WERI-Rb-1 (cell line): ENCODE measurements around the gene DISC1.

Experiments
- DNase-seq: peaks from one replicate; pipeline ENCODE4 v3.0.0-alpha.2; 2020
- H3K27ac ChIP-seq: fragments of 250-450 bp; sonication (Bioruptor Pico); 2 replicates; pipeline ENCODE4 v1.5.1; 2020; ENCODE audit warnings: mild to moderate bottlenecking, moderate library complexity
- H3K27me3 ChIP-seq: fragments of 250-450 bp; sonication (Bioruptor Pico); 2 replicates; pipeline ENCODE4 v1.5.1; 2021; ENCODE audit warnings: mild to moderate bottlenecking, low read depth, moderate library complexity; ENCODE audit not compliant: insufficient read depth, severe bottlenecking
- H3K36me3 ChIP-seq: fragments of 250-450 bp; sonication (Bioruptor Pico); 2 replicates; pipeline ENCODE4 v1.5.1; 2020; ENCODE audit warnings: mild to moderate bottlenecking, moderate library complexity
- H3K4me3 ChIP-seq: 2 replicates; pipeline ENCODE4 v1.5.1; 2011; ENCODE audit warnings: low read depth, mild to moderate bottlenecking, control low read depth, low read length
- H3K9me3 ChIP-seq: fragments of 250-450 bp; sonication (Bioruptor Pico); 2 replicates; pipeline ENCODE4 v1.5.1; 2021; ENCODE audit warnings: mild to moderate bottlenecking, moderate library complexity; ENCODE audit not compliant: severe bottlenecking
- TF ChIP-seq, protein P1 (sequence below): IDR thresholded peaks from 2 replicates; pipeline ENCODE4 v1.5.1; 2011; ENCODE audit warnings: low read depth, mild to moderate bottlenecking, control low read depth, inconsistent platforms, low read length

DISC1 gene

GRCh38 chr1:231806623-231807495 is 180.3 kb downstream of the DISC1 start:
- Histone ChIP-seq H3K9me3 (peaks cover 4% of the 10 kb centered on the region), H3K27me3 (peaks cover 56% of the 10 kb centered on the region), H3K4me3 (no peak overlapping the region), H3K36me3 (no peaks in the 10 kb centered on the region), H3K27ac (no peak overlapping the region)
- TF ChIP-seq, protein P1, sequence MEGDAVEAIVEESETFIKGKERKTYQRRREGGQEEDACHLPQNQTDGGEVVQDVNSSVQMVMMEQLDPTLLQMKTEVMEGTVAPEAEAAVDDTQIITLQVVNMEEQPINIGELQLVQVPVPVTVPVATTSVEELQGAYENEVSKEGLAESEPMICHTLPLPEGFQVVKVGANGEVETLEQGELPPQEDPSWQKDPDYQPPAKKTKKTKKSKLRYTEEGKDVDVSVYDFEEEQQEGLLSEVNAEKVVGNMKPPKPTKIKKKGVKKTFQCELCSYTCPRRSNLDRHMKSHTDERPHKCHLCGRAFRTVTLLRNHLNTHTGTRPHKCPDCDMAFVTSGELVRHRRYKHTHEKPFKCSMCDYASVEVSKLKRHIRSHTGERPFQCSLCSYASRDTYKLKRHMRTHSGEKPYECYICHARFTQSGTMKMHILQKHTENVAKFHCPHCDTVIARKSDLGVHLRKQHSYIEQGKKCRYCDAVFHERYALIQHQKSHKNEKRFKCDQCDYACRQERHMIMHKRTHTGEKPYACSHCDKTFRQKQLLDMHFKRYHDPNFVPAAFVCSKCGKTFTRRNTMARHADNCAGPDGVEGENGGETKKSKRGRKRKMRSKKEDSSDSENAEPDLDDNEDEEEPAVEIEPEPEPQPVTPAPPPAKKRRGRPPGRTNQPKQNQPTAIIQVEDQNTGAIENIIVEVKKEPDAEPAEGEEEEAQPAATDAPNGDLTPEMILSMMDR: peak; percentile 100
- peak; percentile 84 for DNase-seq

DNA sequence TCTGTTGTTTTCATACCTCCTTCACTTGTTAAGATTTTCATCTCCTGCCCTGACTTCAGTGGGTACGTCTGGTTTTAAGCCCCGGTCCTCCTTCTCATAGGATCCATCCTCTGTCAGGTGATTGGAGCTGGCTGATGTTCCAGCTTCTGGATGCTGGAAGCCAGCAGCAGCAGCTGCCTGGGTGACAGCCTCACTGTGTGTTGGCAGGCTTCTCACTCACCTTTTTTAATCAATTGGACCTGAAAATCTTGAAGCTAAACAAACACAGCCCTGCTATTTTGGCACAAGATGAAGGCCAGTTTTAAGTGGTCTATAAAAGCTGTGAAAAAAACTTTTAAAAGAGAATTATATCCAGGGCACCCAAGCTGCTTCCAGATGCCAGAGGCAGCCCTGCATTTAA is 181.0 kb downstream of the DISC1 start:
- no peak for DNase-seq
- no peaks in the 10 kb centered on the region for H3K36me3 ChIP-seq
- H3K4me3 ChIP-seq: no peak overlapping the region
- TF ChIP-seq, protein P1: no peak
- H3K9me3 ChIP-seq: peaks cover 4% of the 10 kb centered on the region
- no peak overlapping the region for H3K27ac ChIP-seq
- peaks cover 55% of the 10 kb centered on the region for H3K27me3 ChIP-seq

DNA sequence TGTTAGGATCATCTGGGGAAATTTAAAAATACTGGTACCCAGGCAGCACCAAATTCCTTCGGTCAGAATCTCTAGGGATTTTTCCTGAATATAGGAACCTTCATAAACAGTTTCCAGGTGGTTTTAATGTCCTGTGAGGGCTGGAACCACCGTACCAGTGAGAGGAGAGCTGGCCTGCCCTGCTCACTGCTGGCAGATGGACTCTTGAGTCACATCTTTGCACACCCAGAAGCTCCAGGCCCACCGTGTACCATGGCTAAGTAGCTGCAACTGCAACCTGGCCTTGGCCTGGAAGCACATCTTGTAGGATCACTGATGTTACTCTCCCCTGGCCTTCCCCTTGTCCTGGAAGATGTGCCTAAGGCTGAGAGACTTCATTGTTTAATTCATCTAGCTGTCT is 181.5 kb downstream of the DISC1 start:
- H3K9me3 ChIP-seq: peaks cover 1% of the 10 kb centered on the region
- peaks cover 53% of the 10 kb centered on the region for H3K27me3 ChIP-seq
- H3K4me3 ChIP-seq: no peak overlapping the region
- no peak for DNase-seq
- H3K36me3 ChIP-seq: no peaks in the 10 kb centered on the region
- TF ChIP-seq, protein P1: no peak
- no peak overlapping the region for H3K27ac ChIP-seq

- Histone ChIP-seq H3K27me3 (peaks cover 55% of the 10 kb centered on the region), H3K36me3 (no peaks in the 10 kb centered on the region), H3K27ac (no peak overlapping the region), H3K4me3 (no peak overlapping the region), H3K9me3 (no peaks in the 10 kb centered on the region)
- DNase-seq: no peak
- TF ChIP-seq, protein P1: no peak
These were observed 182.4 kb downstream of the DISC1 start for GRCh38 chr1:231808990-231809389.

DNA sequence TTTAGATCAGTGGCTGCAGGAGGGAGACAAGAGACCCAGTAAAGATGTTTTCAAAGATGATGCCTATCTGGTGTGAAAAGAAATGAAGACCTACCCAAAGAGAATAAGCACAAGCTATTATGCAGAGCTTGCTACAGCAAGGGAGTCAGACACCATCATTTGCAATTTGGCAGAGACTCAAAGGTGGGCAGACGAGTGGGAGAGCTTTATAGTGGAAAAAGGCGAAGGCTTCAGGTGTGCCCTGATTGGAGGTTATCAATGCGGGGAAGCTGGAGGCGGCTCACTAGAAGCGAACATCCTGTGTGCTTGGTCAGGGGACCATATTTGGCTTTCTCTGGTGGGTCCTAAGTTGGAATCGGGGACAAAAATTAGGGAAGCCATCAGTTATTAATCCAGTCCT is 183.8 kb downstream of the DISC1 start:
- peaks cover 53% of the 10 kb centered on the region for H3K27me3 ChIP-seq
- TF ChIP-seq, protein P1: no peak
- H3K9me3 ChIP-seq: no peaks in the 10 kb centered on the region
- H3K27ac ChIP-seq: no peak overlapping the region
- no peak overlapping the region for H3K4me3 ChIP-seq
- DNase-seq: no peak
- H3K36me3 ChIP-seq: no peaks in the 10 kb centered on the region
